HG03175 (cell line): ENCODE results near the gene NPAT.

Source experiments
- ATAC-seq: cut with Tn5 transposase; IDR thresholded peaks from one replicate; pipeline ENCODE4 v1.9.1; 2021; ENCODE audit warnings: mild to moderate bottlenecking, moderate library complexity; ENCODE audit not compliant: unreplicated experiment

Gene NPAT

GRCh38 chr11:108222574-108223347, at the start of gene NPAT, which contains the start of gene ATM:
TSS of gene NPAT (minus strand) at chr11:108222638. CDS start at chr11:108222536, 102 bp downstream.
TSS of gene ATM (plus strand) at chr11:108223067. CDS start at chr11:108227625, 4,558 bp downstream.
- ATAC-seq: peak; percentile 79

GRCh38 chr11:108269583-108269982, 47.1 kb upstream of the NPAT start:
- ATAC-seq: no peak

GRCh38 chr11:108253176-108253575, 30.7 kb upstream of the NPAT start:
- ATAC-seq: no peak

- no peak for ATAC-seq
Measured at GRCh38 chr11:108246885-108247284, 24.4 kb upstream of the NPAT start.

GRCh38 chr11:108246308-108246707, 23.9 kb upstream of the NPAT start:
- no peak for ATAC-seq

GRCh38 chr11:108242422-108242821, 20.0 kb upstream of the NPAT start:
- ATAC-seq: no peak

GRCh38 chr11:108241330-108242037, 19.0 kb upstream of the NPAT start:
- ATAC-seq: no peak

GRCh38 chr11:108239076-108239475, 16.6 kb upstream of the NPAT start:
- ATAC-seq: no peak

- peak; percentile 63 for ATAC-seq
Measured at GRCh38 chr11:108237058-108237481, 14.6 kb upstream of the NPAT start.

GRCh38 chr11:108235633-108236032, 13.2 kb upstream of the NPAT start:
- ATAC-seq: no peak

GRCh38 chr11:108235192-108235591, 12.8 kb upstream of the NPAT start:
- no peak for ATAC-seq

GRCh38 chr11:108233277-108233945, 11.0 kb upstream of the NPAT start:
- ATAC-seq: no peak

GRCh38 chr11:108228251-108228650, 5.8 kb upstream of the NPAT start:
- no peak for ATAC-seq

GRCh38 chr11:108226036-108226435, 3.6 kb upstream of the NPAT start:
- ATAC-seq: no peak

GRCh38 chr11:108224911-108225786, 2.7 kb upstream of the NPAT start:
- no peak for ATAC-seq

- ATAC-seq: no peak
Measured at GRCh38 chr11:108224366-108224765, 1.9 kb upstream of the NPAT start.

GRCh38 chr11:108223348-108224149, 1.1 kb upstream of the NPAT start:
- ATAC-seq: peak; percentile 28

- peak; percentile 0 for ATAC-seq
Measured at GRCh38 chr11:108221911-108222573, 396 bp downstream of the NPAT start.

- no peak for ATAC-seq
Measured at GRCh38 chr11:108221371-108221770, 1.1 kb downstream of the NPAT start.
